OCI-LY1 (cell line): ENCODE data around the gene TMEM115.

Experiments used
- H2AFZ ChIP-seq: fragments of 200-600 bp; sonication (generic), shearing (Covaris generic); 2 replicates; pipeline ENCODE4 v1.6.0; 2014; ENCODE audit warnings: antibody characterized with exemption, mild to moderate bottlenecking, low read length
- H3F3A ChIP-seq: fragments of 200-600 bp; sonication (generic), shearing (Covaris generic); 2 replicates; pipeline ENCODE4 v1.6.0; 2014; ENCODE audit warnings: mild to moderate bottlenecking, antibody characterized with exemption, low read length, moderate library complexity; ENCODE audit not compliant: insufficient read depth
- H3K27ac ChIP-seq: fragments of 200-600 bp; sonication (generic); 2 replicates; pipeline ENCODE4 v1.5.1; 2014; ENCODE audit warnings: low read length, mixed run types, mild to moderate bottlenecking, low read depth; ENCODE audit not compliant: poor library complexity, severe bottlenecking
- H3K27me3 ChIP-seq: fragments of 200-600 bp; sonication (generic); 2 replicates; pipeline ENCODE4 v1.6.0; 2014; ENCODE audit warnings: antibody characterized with exemption, mild to moderate bottlenecking, low read length, moderate library complexity; ENCODE audit not compliant: insufficient read depth
- H3K36me3 ChIP-seq: fragments of 200-600 bp; sonication (generic); 2 replicates; pipeline ENCODE4 v1.6.1; 2014; ENCODE audit warnings: mild to moderate bottlenecking, antibody characterized with exemption, low read length, moderate library complexity, mixed read lengths; ENCODE audit not compliant: insufficient read depth
- H3K4me1 ChIP-seq: fragments of 200-600 bp; sonication (generic); 2 replicates; pipeline ENCODE4 v1.5.1; 2014; ENCODE audit warnings: mild to moderate bottlenecking, low read length, moderate library complexity; ENCODE audit not compliant: insufficient read depth, severe bottlenecking
- H3K4me2 ChIP-seq: fragments of 200-600 bp; sonication (generic), shearing (Covaris generic); 2 replicates; pipeline ENCODE4 v1.6.1; 2014; ENCODE audit warnings: low read length
- H3K4me3 ChIP-seq: fragments of 200-600 bp; sonication (generic); 2 replicates; pipeline ENCODE4 v1.5.1; 2014; ENCODE audit warnings: low read length, low read depth, mild to moderate bottlenecking, mixed read lengths; ENCODE audit not compliant: poor library complexity, severe bottlenecking
- H3K79me2 ChIP-seq: fragments of 200-600 bp; shearing (Covaris generic); 2 replicates; pipeline ENCODE4 v1.6.1; 2016; ENCODE audit warnings: mixed run types, low read length, mixed read lengths; ENCODE audit not compliant: insufficient read depth
- H3K9ac ChIP-seq: fragments of 200-600 bp; sonication (generic), shearing (Covaris generic); 2 replicates; pipeline ENCODE4 v1.6.1; 2014; ENCODE audit warnings: mild to moderate bottlenecking, low read length, mixed read lengths
- H3K9me2 ChIP-seq: fragments of 200-600 bp; sonication (generic), shearing (Covaris generic); 2 replicates; pipeline ENCODE4 v1.6.1; 2014; ENCODE audit warnings: low read depth, mild to moderate bottlenecking, low read length, mixed read lengths
- H3K9me3 ChIP-seq: fragments of 200-600 bp; shearing (Covaris generic); 2 replicates; pipeline ENCODE4 v1.6.1; 2014; ENCODE audit warnings: low read length, mixed read lengths
- H4K20me1 ChIP-seq: fragments of 200-600 bp; sonication (generic), shearing (Covaris generic); 2 replicates; pipeline ENCODE4 v1.6.0; 2016; ENCODE audit warnings: mild to moderate bottlenecking, low read length; ENCODE audit not compliant: insufficient read depth
- CTCF ChIP-seq: fragments of 200-600 bp; sonication (generic), shearing (Covaris generic); IDR thresholded peaks from 2 replicates; pipeline ENCODE4 v1.5.1; 2017; ENCODE audit warnings: mild to moderate bottlenecking, antibody characterized with exemption, low read length, moderate library complexity, mixed read lengths
- EZH2 ChIP-seq: fragments of 200-600 bp; sonication (generic), shearing (Covaris generic); IDR thresholded peaks from 2 replicates; pipeline ENCODE4 v1.8.0; 2017; ENCODE audit warnings: borderline replicate concordance, mixed run types, mild to moderate bottlenecking, antibody characterized with exemption, low read length, moderate library complexity, mixed read lengths

Gene TMEM115

GRCh38 chr3:50327943-50328691 lies 31.2 kb downstream of the TMEM115 start, which contains the start of gene TUSC2:
TUSC2 (minus strand) TSS chr3:50328223; CDS start chr3:50328099, 124 bp downstream.
- Histone ChIP-seq H3K4me1 (peaks cover 20% of the 10 kb centered on the region), H4K20me1 (no peaks in the 10 kb centered on the region), H3K27me3 (no peaks in the 10 kb centered on the region), H3K36me3 (peaks cover 44% of the 10 kb centered on the region), H3K9me2 (no peaks in the 10 kb centered on the region), H3F3A (no peaks in the 10 kb centered on the region), H2AFZ (no peak within 1 kb of the TSS), H3K9me3 (no peaks in the 10 kb centered on the region), H3K79me2 (peaks cover 7% of the 10 kb centered on the region; the same call in 1 of the 2 replicates), H3K27ac (peak within 1 kb of the TSS; percentile 42), H3K4me3 (peak within 1 kb of the TSS; percentile 91), H3K4me2 (peak within 1 kb of the TSS; percentile 68), H3K9ac (peak within 1 kb of the TSS; percentile 99)
- TF ChIP-seq EZH2 (no peak), CTCF (no peak)

- Histone ChIP-seq H3K9ac (peak overlapping the region; percentile 99), H3K27me3 (no peaks in the 10 kb centered on the region), H3K4me1 (peaks cover 29% of the 10 kb centered on the region), H3K9me2 (no peaks in the 10 kb centered on the region), H4K20me1 (no peaks in the 10 kb centered on the region), H3K9me3 (no peaks in the 10 kb centered on the region), H3K4me3 (peak overlapping the region; percentile 91), H3K79me2 (peaks cover 7% of the 10 kb centered on the region; the same call in 1 of the 2 replicates), H3K4me2 (peak overlapping the region; percentile 68), H3K36me3 (peaks cover 40% of the 10 kb centered on the region), H3K27ac (no peak overlapping the region), H2AFZ (no peak overlapping the region), H3F3A (no peaks in the 10 kb centered on the region)
- TF ChIP-seq EZH2 (no peak), CTCF (no peak)
Observed at GRCh38 chr3:50327129-50327528, 32.2 kb downstream of the TMEM115 start.

- no peak for TF ChIP-seq EZH2
- TF ChIP-seq CTCF, result no peak
- no peak overlapping the region for H3K9ac ChIP-seq
- H3K4me2 ChIP-seq, result no peak overlapping the region
- peaks cover 31% of the 10 kb centered on the region for H3K36me3 ChIP-seq
- H3K79me2 ChIP-seq, result peaks cover 7% of the 10 kb centered on the region; the same call in 1 of the 2 replicates
- H3K27me3 ChIP-seq, result no peaks in the 10 kb centered on the region
- H2AFZ ChIP-seq, result no peak overlapping the region
- no peaks in the 10 kb centered on the region for H3F3A ChIP-seq
- H3K4me3 ChIP-seq, result no peak overlapping the region
- no peak overlapping the region for H3K27ac ChIP-seq
- H3K9me3 ChIP-seq, result no peaks in the 10 kb centered on the region
- peaks cover 32% of the 10 kb centered on the region for H3K4me1 ChIP-seq
- no peaks in the 10 kb centered on the region for H4K20me1 ChIP-seq
- H3K9me2 ChIP-seq, result no peaks in the 10 kb centered on the region
Observed at GRCh38 chr3:50326182-50326541, 33.2 kb downstream of the TMEM115 start.
